ENCODE results near the gene OR8A1.
"Not testable (repeated sequence)": the region's sequence is repeated elsewhere in the genome, so short reads cannot be mapped to it uniquely, and the experiment has no call there.

Gene OR8A1

GRCh38 chr11:124595302-124595701 is 25.5 kb downstream of the OR8A1 start:
- DNase-seq: no peak

GRCh38 chr11:124597626-124598025 is 27.8 kb downstream of the OR8A1 start:
- no peak for DNase-seq

- no peak for DNase-seq
Observed at GRCh38 chr11:124600621-124601320, 31.0 kb downstream of the OR8A1 start.

- DNase-seq: no peak
Observed at GRCh38 chr11:124602193-124602592, 32.4 kb downstream of the OR8A1 start.

GRCh38 chr11:124602723-124603122 is 32.9 kb downstream of the OR8A1 start:
- not testable (repeated sequence) for DNase-seq

GRCh38 chr11:124605719-124606118 is 35.9 kb downstream of the OR8A1 start:
- DNase-seq: peak in 1 of 2 donors; percentile 15

- no peak for DNase-seq
Observed at GRCh38 chr11:124608147-124608546, 38.4 kb downstream of the OR8A1 start.

GRCh38 chr11:124610295-124610694 is 40.5 kb downstream of the OR8A1 start:
- no peak for DNase-seq

- no peak for DNase-seq
Observed at GRCh38 chr11:124611064-124611463, 41.3 kb downstream of the OR8A1 start, which contains the start of gene PANX3. TSS of gene PANX3 (plus strand) at chr11:124611428. CDS start at chr11:124611557, 129 bp downstream.

GRCh38 chr11:124612045-124612444 is 42.2 kb downstream of the OR8A1 start:
- no peak for DNase-seq

GRCh38 chr11:124612567-124613246 is 42.9 kb downstream of the OR8A1 start:
- DNase-seq: no peak

GRCh38 chr11:124618863-124619262 is 49.1 kb downstream of the OR8A1 start:
- DNase-seq: no peak

All from CD4-positive, alpha-beta T cell treated with Interleukin-1 beta for 1 hour (primary cell).